Upper lobe of left lung (tissue), 4 donors: Measurements from ENCODE around the gene GARIN1A.

Experiments used
- EP300 ChIP-seq, 4 donors: sonication (generic); formaldehyde crosslinking; IDR thresholded peaks; one replicate each; pipeline ENCODE4 v1.5.1; 2017; ENCODE audit warnings: antibody characterized with exemption in 4 of 4, control low read depth in 2 of 4
- POLR2A ChIP-seq, 4 donors: fragments of 450-650 bp; IDR thresholded peaks; one replicate each; pipeline ENCODE4 v1.5.1; 2016 to 2017; ENCODE audit warnings: antibody characterized with exemption in 4 of 4, mild to moderate bottlenecking in 2 of 4
- TF ChIP-seq, protein P1 (sequence below), 6 experiments: fragments of 450-650 bp in 4 of 6; fragments of 200-600 bp in 2 of 6; sonication (generic) in 2 of 6; IDR thresholded peaks; one replicate each; pipeline ENCODE4 v1.5.1; 2016 to 2019; ENCODE audit warnings: antibody characterized with exemption in 6 of 6

DNA sequence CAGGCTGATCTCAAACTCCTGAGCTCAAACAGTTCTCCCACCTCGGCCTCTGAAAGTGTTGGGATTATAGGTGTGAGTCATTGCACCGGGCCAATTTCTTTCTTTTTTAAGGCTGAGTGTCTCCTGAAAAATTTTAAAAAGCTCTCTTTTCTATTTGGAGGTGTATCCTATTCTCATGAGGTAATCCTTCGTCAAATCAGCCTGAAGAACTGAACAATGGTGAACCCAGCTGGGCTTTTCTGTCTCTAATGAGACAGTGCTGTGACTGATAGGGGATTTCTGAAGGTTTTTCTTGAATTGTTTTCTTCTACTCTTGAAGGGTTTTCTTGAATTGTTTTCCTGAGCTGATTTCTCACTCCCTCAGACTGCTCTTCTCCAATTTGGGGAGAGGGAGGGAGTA lies 36.1 kb downstream of the GARIN1A start:
- TF ChIP-seq, protein P1, sequence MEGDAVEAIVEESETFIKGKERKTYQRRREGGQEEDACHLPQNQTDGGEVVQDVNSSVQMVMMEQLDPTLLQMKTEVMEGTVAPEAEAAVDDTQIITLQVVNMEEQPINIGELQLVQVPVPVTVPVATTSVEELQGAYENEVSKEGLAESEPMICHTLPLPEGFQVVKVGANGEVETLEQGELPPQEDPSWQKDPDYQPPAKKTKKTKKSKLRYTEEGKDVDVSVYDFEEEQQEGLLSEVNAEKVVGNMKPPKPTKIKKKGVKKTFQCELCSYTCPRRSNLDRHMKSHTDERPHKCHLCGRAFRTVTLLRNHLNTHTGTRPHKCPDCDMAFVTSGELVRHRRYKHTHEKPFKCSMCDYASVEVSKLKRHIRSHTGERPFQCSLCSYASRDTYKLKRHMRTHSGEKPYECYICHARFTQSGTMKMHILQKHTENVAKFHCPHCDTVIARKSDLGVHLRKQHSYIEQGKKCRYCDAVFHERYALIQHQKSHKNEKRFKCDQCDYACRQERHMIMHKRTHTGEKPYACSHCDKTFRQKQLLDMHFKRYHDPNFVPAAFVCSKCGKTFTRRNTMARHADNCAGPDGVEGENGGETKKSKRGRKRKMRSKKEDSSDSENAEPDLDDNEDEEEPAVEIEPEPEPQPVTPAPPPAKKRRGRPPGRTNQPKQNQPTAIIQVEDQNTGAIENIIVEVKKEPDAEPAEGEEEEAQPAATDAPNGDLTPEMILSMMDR (IDR thresholded peaks at IDR 0.05): no peak
- TF ChIP-seq POLR2A (IDR thresholded peaks at IDR 0.05): no peak
- TF ChIP-seq EP300 (IDR thresholded peaks at IDR 0.05): no peak
